Mucosa of descending colon (tissue), 3 donors: ENCODE measurements around the gene LOXHD1. TPM values are rescaled to one million over a fixed set of nuclear protein-coding genes. Genes with fewer than 3 reads are reported as not detected.

Experiments used
- ATAC-seq: fragments of 200-7000 bp; cut with Tn5 transposase; one replicate; pipeline ENCODE4 v1.9.1; 2020; ENCODE audit warnings: mild to moderate bottlenecking, moderate library complexity
- DNase-seq, 3 donors: peaks; one replicate each; pipeline ENCODE4 v3.0.0-alpha.2; 2020
- H3K36me3 ChIP-seq: fragments of 200-600 bp; one replicate; pipeline ENCODE4 v1.8.0; 2021; ENCODE audit warnings: low read depth, mild to moderate bottlenecking
- H3K4me1 ChIP-seq: fragments of 200-600 bp; one replicate; pipeline ENCODE4 v1.8.0; 2021; ENCODE audit warnings: low read depth, mild to moderate bottlenecking
- H3K4me3 ChIP-seq: fragments of 200-600 bp; one replicate; pipeline ENCODE4 v1.8.0; 2021; ENCODE audit warnings: mild to moderate bottlenecking
- H3K9me3 ChIP-seq: fragments of 200-600 bp; one replicate; pipeline ENCODE4 v1.8.0; 2021; ENCODE audit warnings: mild to moderate bottlenecking
- intact Hi-C, 2 donors: fragments of 100-400 bp; cut with DNase I in 1 of 2; cut with micrococcal nuclease in 1 of 2; formaldehyde crosslinking; loops; one replicate each; pipeline versions ENCODE4 v1.11.0 to v1.11.1; 2022; cut with DNase I, micrococcal nuclease
- total RNA-seq, 3 donors: library from RNA; stranded (reverse); fragmentation: NEBNext Ultra II Directional in 2 of 3; extraction: Animal tissue kit (Norgen Biotek cat#: 25700) in 2 of 3; gene quantifications; one replicate each; pipeline versions ENCODE4 v1.2.1 to v1.2.4, GENCODE V29; 2021 to 2023
- TF ChIP-seq, protein P1 (sequence below): fragments of 200-600 bp; IDR thresholded peaks from one replicate; pipeline ENCODE4 v1.8.0; 2022; ENCODE audit warnings: antibody characterized with exemption, mild to moderate bottlenecking
- donor health status: DM: no; HTN: no; CAD: no; lungs with moderate emphysema.
- donor health status: DM: no; HTN: no; CAD: no.
- donor health status: DM: no; HTN: yes; CAD: no.

LOXHD1 gene
- total RNA-seq, 3 donors from 2014 or later: 0.06 TPM; not detected in 2

DNA sequence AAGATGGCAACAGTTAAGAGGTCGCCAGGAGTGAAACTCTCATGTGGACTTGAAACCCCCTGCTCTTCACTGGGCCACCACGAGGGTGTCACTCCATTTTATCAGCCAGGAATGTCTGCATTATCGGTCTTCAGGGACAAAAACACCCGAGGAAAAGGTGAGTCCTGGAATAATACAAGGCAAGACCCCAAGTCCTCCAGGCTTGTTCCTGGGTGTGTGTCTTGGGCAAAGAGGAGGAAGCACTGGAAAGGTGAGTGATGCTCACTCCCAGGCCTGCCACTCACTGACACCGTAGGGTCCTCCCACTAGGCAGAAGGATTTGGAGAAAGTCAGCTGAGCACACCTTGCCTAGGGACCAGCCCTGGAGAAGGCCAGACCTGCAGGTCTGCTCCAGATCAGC, 86.9 kb downstream of the LOXHD1 start:
- Histone ChIP-seq H3K4me1 (no peaks in the 10 kb centered on the region), H3K4me3 (no peak overlapping the region), H3K9me3 (no peaks in the 10 kb centered on the region), H3K36me3 (no peaks in the 10 kb centered on the region)
- TF ChIP-seq, protein P1, sequence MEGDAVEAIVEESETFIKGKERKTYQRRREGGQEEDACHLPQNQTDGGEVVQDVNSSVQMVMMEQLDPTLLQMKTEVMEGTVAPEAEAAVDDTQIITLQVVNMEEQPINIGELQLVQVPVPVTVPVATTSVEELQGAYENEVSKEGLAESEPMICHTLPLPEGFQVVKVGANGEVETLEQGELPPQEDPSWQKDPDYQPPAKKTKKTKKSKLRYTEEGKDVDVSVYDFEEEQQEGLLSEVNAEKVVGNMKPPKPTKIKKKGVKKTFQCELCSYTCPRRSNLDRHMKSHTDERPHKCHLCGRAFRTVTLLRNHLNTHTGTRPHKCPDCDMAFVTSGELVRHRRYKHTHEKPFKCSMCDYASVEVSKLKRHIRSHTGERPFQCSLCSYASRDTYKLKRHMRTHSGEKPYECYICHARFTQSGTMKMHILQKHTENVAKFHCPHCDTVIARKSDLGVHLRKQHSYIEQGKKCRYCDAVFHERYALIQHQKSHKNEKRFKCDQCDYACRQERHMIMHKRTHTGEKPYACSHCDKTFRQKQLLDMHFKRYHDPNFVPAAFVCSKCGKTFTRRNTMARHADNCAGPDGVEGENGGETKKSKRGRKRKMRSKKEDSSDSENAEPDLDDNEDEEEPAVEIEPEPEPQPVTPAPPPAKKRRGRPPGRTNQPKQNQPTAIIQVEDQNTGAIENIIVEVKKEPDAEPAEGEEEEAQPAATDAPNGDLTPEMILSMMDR: no peak
- intact Hi-C loops: no loop called here
- no peak for DNase-seq
- ATAC-seq: no peak

DNA sequence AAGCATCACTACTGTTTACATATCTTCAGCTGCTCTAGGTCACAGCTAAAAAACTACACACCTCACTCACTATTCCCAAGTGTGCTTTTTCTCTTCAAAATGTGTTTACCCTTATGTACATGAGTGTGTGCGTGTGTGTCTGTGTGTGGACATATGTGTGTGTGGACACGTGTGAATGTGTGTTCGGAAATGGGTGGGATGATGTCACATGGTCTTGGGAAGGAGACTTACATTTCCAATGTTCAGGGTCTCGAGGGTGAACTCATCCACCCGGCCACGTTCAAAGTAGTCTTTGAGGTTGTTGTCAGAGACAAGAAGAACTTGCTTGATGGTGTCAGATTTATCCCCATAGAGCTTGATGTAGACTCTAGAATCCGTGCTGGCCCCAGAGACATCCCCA, 87.8 kb downstream of the LOXHD1 start:
- TF ChIP-seq, protein P1: no peak
- Histone ChIP-seq H3K4me3 (no peak overlapping the region), H3K9me3 (no peaks in the 10 kb centered on the region), H3K36me3 (no peaks in the 10 kb centered on the region), H3K4me1 (no peaks in the 10 kb centered on the region)
- DNase-seq (no peak), ATAC-seq (no peak)
- intact Hi-C loops: no loop called here

DNA sequence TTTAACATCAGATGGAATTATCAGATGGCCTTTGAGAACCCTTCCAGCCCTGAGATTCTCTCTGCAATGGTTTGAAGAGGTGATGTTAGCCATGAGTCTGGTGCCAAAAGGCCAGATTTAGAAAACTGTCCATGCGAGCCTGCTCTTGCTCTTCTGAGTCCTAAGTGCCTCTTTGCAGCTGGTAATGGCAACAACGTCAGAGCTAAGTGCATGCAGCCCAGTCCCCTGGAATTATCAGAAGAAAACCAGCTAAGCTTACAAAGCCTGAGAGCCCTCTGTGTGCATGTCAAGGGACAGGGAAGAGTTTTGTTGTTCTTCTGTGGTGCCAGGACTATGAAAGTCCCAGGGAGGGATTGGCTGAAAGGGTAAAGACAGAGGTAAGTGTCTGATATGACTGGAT, 89.8 kb downstream of the LOXHD1 start:
- TF ChIP-seq, protein P1: no peak
- no peak overlapping the region for H3K4me3 ChIP-seq
- no peaks in the 10 kb centered on the region for H3K9me3 ChIP-seq
- DNase-seq: no peak
- intact Hi-C loops: no loop called here
- no peak for ATAC-seq
- no peaks in the 10 kb centered on the region for H3K4me1 ChIP-seq
- H3K36me3 ChIP-seq: no peaks in the 10 kb centered on the region

DNA sequence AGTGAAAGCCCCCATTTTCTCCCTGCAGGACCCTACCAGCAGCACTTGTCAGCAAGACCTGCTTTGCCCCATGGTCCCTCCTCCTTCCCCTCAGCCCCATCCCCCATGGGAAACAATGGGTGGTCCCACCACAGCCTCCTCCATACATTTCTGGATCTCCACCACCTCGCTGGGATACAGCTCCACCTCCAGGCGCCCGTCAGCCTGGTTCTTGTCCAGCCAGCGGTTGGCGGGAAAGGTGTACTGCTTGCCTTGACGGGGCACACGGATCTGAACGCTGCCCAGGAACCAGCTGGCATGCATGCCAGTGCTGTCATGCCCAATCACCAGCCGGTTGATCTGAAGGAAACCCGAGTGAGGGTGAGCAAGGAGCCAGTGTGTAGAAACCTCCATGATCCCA, 90.9 kb downstream of the LOXHD1 start:
- ATAC-seq: no peak
- intact Hi-C loops: no loop called here

DNA sequence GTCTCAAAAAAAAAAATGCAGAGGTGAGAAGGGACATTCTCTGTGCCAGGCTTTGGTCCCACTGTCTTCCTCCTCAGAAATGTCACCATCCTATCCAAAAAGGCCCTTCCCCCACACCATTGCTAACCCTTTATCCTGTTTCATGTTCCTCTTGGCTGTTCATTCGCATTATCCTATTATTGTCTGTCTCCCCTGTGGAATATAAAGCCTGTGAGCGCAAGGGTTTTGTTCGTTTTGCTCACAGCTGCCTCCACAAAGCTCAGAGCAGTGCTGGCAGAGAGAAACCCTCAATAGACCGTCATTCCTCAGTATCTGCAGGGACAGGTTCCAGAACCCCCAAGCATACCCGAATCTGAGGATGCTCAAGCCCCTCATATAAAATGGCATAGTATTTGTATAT, 91.8 kb downstream of the LOXHD1 start:
- Histone ChIP-seq H3K36me3 (no peaks in the 10 kb centered on the region), H3K4me1 (no peaks in the 10 kb centered on the region), H3K4me3 (no peak overlapping the region), H3K9me3 (no peaks in the 10 kb centered on the region)
- no peak for ATAC-seq
- intact Hi-C loops: no loop called here
- DNase-seq: no peak
- TF ChIP-seq, protein P1: no peak

More for the DNA sequence above, 90.9 kb downstream of the LOXHD1 start:
- no peaks in the 10 kb centered on the region for H3K4me1 ChIP-seq
- no peaks in the 10 kb centered on the region for H3K9me3 ChIP-seq
- no peak for DNase-seq
- H3K36me3 ChIP-seq: no peaks in the 10 kb centered on the region
- TF ChIP-seq, protein P1: no peak
- H3K4me3 ChIP-seq: no peak overlapping the region

DNA sequence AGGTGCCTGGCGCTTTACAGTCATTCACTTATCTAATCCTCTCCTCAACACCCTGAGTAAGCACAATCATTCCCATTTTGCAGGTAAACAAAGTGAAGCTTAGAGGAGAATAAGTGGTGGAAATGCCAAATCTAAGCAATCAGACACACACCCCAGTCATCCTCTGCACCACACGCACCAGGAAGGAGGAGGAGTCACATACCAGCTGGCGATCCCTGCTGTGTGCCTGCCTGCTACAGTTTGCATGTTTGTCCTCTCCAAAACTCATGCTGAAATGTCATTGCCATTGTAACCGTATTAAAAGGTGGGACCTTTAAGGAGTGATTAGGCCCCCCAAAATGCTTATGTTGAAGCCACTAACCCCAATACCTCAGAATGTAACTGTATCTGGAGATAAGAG, 93.7 kb downstream of the LOXHD1 start:
- Histone ChIP-seq H3K4me1 (no peaks in the 10 kb centered on the region), H3K9me3 (no peaks in the 10 kb centered on the region), H3K4me3 (no peak overlapping the region), H3K36me3 (no peaks in the 10 kb centered on the region)
- TF ChIP-seq, protein P1: no peak
- DNase-seq (no peak), ATAC-seq (no peak)
- intact Hi-C loops: no loop called here
